CD4-positive, alpha-beta T cell treated with Interferon gamma for 1 hour (primary cell): ENCODE data around the gene AURKAIP1.
A peak's percentile ranks its signal among the peaks of the same experiment; 100 is the strongest.

Experiments
- DNase-seq: peaks from one replicate; pipeline ENCODE4 v3.0.0-alpha.2; 2020

Gene AURKAIP1

DNA sequence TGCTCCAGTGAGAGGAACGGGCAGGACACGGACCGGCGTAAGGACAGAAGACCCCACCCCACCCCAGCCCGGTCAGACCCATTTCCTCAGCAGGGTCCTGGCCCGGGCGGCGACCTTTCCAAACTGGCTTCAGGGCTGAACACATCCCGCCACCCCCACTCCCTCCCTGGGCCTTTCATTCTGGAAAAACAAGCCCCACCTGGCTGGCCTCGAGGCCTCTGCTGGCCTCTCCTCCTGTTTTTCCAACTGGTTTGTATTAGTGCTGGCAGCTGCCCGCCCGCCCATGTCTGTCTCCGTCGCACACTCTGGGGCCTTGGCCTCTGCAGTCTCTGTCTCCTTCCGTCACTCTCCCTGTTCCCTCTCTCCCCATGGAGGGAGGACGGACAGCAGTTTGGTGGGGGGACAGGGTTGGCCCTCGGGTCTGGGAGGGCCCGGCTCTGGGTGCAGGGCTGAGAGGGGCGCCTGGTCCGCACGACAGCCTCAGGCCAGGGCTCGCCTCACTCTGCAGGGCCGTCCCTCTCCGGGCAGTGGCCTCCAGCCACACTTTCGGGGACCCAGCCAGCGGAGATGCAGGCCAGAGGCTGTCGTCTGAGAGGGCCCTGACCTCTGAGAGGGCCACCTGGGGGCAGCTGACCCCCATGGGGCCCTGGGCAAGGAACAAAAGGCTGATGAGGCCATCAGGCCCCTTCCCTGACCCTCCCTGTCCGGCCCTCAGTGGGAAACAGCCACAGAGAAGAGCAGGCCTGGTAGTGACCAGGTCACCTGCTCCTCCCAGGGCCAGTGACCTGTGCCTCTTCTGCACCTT, 15.1 kb downstream of the AURKAIP1 start:
- no peak for DNase-seq

GRCh38 chr1:1359308-1359663, 15.7 kb downstream of the AURKAIP1 start:
- DNase-seq, result no peak

GRCh38 chr1:1358433-1359271, 16.4 kb downstream of the AURKAIP1 start, which contains the start of gene MXRA8:
MXRA8 (minus strand) TSS chr1:1358555; CDS start chr1:1358504, 51 bp downstream.
- peak; percentile 16 for DNase-seq

DNA sequence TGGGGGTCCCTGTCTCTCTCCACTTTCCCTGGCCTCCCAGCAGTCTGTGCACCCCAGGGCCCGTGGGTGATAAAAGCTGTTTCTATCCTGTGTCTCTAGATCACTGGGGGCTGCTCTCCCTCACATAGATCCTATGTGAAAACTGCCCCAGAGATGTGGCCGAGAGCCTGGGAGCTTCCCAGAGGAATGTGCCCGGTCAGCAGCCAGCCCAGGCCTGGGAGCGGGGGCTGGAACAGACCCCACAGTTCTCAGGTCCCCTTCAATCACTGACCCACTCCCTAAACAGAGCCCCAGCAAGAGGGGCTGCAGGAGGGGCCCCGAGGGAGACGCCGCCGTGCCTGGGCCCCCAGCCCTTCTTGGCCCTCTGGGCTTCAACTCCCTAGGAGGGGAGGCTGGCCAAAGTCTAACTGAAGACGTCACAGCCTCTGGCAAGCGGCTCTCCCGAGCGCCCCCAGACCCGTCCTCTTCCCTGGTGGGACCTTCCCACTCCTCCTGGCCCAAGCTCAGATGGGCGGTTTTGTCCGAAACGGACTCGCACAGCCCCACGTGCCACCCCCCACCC, 17.1 kb downstream of the AURKAIP1 start:
- DNase-seq, result no peak

DNA sequence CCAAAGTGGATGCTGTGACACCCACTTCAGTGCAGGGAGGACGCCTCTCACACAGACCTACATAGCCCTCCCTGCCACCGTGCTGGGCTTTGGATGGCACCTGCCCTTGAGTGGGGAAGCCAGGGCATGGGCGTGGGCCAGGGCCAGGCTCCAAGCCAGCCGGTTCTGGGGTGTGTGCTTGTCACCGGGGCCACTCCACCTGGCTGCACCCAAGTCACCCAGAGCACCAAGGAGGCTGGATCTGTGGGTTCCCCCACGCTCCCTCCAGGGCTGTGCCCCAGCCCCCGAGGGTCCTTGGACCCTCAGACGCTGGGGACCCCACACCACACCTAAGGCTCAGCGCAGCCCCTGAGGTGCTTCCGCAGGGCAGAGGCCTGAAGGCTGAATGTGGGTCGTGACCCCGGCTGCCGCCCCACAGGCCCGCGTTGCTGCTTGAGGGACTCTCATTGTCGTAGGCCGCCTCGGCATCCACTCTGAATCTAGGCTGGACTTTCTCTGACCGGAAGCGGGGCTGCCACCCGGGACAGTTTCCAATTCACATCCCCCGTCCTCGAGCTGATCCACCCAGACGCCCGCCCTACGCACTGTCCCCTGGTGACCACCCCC, 18.1 kb downstream of the AURKAIP1 start:
- DNase-seq, result no peak

GRCh38 chr1:1356166-1356795, 18.7 kb downstream of the AURKAIP1 start:
- no peak for DNase-seq

DNA sequence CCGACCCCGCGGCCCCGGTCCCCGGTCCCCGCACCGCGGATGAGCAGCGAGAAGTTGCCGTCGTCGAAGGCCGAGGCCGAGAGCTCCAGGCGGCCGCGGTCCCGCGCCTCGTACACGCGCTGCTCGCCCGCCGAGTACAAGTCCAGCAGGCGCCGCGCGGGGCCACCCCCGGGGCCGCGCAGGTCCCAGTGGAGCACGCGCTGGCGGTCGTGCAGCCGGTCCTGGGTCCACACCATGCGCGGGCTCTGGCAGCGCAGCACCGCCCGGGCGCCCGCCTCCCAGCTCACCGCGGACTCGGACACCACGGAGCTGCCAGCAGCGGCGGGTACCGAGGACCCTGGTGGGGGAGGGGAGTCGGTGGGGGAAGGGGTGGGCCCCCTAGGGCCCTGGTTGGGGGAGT, 19.6 kb downstream of the AURKAIP1 start:
- no peak for DNase-seq

DNA sequence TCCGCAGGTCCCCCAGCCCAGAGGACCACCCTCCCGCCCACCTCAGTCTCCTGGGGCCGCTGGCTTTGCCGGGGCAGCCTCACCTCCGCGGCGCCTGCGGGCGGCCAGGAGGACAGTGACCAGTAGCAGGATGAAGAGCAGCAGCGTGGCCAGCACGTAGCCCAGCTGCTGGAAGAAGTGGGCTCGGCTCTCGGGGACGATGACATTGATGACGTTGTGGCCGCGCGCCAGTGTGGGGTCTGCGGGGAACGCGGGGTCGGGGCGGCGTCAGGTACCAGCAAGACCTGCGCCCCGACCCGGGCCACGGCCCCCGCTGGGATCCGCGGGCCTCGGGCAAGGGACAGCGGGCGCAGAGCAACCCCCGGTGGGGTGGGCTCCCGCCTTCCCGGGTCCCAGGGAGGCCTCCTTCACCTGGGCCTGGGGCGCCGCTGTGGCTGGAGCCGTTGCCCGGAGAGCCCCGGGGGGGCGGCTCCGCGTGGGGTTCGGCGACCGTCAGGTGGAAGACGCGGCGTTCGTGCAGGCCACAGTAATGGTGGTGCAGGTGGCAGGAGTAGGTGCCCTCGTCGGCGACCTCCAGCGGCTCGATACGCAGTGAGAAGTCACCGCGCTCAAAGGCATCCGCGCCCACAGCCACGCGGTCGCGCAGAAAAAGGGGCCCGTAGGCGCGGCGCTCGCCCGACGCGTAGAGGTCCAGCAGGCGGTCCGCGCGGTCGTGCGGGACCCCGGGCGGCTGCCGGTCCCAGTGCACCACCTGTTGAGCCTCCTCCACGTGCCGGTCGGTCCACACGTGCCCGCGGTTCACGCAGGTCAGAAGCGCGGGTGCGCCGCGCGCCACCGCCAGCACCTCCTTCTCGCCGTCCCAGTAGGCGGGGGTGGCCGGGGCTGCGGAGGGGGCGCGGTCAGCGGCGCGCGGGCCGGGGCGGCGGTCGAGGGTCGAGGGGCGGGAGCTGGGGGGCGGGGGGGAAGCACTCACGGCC, 20.4 kb downstream of the AURKAIP1 start:
- no peak for DNase-seq

- DNase-seq, result no peak
These were observed 21.4 kb downstream of the AURKAIP1 start for GRCh38 chr1:1353389-1354151.

DNA sequence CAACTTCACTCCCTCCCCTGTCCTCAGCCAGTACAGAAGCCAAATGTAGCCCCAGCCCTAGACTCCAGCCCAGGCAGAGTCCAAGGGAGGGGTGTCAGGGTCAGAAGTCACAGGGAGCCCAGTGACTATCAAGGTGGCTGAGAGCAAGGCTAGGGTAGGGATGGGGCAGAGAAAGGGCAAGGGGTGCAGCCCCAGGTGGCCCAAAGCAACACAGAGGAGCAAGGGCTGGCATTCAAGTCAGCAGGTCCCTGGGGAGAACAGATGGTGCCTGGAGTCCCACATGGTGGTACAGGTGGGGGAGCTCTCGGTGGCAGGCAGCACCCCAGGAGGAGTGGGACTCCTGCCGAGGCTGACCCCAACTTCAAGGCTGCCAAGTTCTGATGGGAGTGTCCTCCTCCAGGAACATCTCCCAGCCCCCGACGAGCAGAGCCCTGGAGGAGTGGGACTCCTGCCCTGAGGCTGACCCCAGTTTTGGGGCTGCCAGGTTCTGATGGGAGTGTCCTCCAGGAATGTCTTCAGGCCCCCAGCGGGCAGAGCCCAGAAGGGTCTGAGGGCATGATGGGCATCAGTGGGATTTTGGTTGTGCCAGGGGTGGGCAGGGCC, 22.1 kb downstream of the AURKAIP1 start:
- no peak for DNase-seq

DNA sequence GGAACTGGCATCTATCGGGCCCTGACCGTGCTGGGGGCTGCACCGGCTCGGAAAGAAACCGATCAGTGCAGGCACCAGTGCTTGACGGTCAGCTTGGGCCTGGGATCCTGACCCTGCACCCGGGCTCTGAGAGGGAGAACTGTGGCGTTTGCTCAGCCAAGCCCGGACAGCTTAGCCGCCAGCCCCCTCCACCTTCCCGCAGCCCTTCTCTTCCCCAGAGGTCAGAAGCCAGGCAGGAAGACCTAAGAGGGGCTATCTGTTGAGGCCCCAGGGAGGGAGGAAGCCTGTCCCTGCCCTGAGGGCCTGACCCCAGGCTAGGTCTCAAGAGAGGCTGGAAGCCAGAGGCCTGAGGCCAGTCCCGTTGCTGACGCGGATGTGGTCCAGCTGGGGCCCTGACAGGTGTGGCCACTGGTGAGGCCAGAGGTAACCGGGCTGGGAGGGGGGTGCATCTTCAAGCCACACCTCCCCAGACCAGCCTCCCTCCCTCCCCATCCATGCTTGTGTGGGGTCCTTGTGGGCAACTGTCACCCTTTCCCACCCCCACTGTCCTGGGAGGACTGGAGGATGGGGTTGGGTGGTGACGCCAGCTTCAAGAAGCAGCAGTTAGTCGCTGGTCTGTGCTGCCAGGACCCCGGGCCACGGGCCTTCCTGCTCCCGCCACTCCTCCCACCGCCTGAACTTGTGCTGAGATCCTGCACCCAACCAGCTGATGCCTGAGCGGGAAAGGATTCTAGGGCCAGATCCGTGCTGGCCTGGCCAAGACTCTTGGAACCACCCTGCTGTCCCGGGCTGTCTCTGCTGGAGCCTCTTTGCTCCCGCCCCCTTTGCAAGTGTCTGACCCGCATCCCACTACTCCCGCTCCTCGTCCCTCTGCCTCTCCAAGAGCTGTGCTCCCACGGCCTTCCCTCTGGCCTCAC, 23.2 kb downstream of the AURKAIP1 start:
- DNase-seq, result no peak

GRCh38 chr1:1349256-1350012, 25.6 kb downstream of the AURKAIP1 start, which contains the start of gene DVL1:
DVL1 (minus strand) TSS chr1:1349418; CDS start chr1:1349065, 353 bp downstream.
- peak; percentile 74 for DNase-seq

- DNase-seq, result no peak
These were observed 26.4 kb downstream of the AURKAIP1 start for GRCh38 chr1:1348420-1349255.

- DNase-seq, result no peak
These were observed 27.2 kb downstream of the AURKAIP1 start for GRCh38 chr1:1347663-1348419.

DNA sequence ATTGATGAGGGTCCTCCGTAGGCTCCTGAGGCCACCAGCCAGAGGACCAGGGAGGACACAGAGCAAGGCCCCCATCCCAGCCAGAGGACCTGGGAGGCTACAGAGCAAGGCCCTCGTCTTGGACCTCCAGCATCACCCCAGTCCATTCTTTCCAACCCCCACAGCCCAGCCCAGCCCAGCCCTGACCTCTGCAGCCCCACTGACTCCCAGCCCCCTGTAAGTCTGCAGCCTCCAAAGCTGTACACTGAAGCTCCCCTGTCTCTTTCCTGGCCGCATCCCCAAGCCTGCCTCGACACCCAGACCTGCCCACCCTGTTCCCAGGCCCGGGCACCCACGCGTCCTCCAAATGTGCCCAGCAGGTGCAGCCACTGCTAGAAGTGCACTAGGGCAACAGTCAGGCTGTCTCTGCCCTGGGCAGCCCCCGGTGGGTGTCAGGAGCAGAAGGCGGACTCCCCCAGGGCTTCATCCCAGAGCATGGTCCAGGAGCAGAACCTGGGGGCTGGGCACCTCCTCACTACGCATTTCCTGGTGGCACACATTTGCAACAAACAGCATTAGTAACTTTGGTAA, 27.9 kb downstream of the AURKAIP1 start:
- no peak for DNase-seq

DNA sequence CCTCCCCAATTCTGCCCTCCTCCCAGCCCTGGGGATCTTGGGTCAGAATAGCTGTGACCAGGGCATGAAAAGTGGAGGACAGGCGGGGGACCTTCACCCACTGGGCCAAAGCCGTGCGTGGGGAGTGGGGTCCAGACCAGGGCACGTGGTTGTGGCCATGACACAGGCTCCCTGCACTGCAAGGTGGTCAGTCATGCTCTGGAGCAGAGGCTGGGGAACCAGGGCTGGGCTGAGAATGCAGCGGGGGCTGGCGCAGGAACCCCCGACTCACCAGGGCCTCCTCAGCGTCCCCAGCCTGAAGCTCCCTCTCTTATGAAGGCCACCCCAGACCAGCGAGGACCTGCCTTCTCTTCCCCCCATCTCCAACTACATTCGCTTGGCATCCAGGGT, 28.5 kb downstream of the AURKAIP1 start:
- no peak for DNase-seq
